Pancreas (tissue), 10 donors: ENCODE measurements around the gene PSTPIP1. TPM values are rescaled to one million over a fixed set of nuclear protein-coding genes. Genes with fewer than 3 reads are reported as not detected.
A peak's percentile ranks its signal among the peaks of the same experiment; 100 is the strongest.

Source experiments
- ATAC-seq, 4 donors: fragments of 200-7000 bp; cut with Tn5 transposase; one replicate each; pipeline versions ENCODE4 v1.8.0 to v1.9.1; 2020; ENCODE audit warnings: mild to moderate bottlenecking in 4 of 4, moderate library complexity in 4 of 4
- DNase-seq, 6 donors: peaks; one replicate each; pipeline ENCODE4 v3.0.0-alpha.2; 2020
- FAIRE-seq: peaks from 2 replicates; lab custom pipeline; 2012; peaks lifted over from hg19 to GRCh38; lab: Jason Lieb, UNC
- H3K27ac ChIP-seq, 4 donors: fragments of 200-600 bp; sonication (generic); 1 replicate in 3 of 4; 2 replicates in 1 of 4; pipeline versions ENCODE4 v1.5.0 to v1.8.0; 2020
- H3K27me3 ChIP-seq, 4 donors: fragments of 200-600 bp; one replicate each; pipeline ENCODE4 v1.8.0; 2021
- H3K36me3 ChIP-seq, 3 donors: fragments of 200-600 bp; sonication (generic) in 1 of 3; one replicate each; pipeline versions ENCODE4 v1.5.0 to v1.8.0; 2020 to 2021
- H3K4me1 ChIP-seq, 3 donors: fragments of 200-600 bp; one replicate each; pipeline ENCODE4 v1.8.0; 2021
- H3K4me3 ChIP-seq, 4 donors: fragments of 200-600 bp; sonication (generic) in 2 of 4; one replicate each; pipeline versions ENCODE4 v1.5.0 to v1.8.0; 2020 to 2021
- H3K9me3 ChIP-seq, 4 donors: fragments of 200-600 bp; one replicate each; pipeline ENCODE4 v1.8.0; 2021
- CTCF ChIP-seq, 4 donors: fragments of 200-600 bp; sonication (generic) in 3 of 4; IDR thresholded peaks; one replicate each; pipeline versions ENCODE4 v1.5.0 to v1.8.0; 2021; ENCODE audit warnings: antibody characterized with exemption in 4 of 4
- WGBS, 2 donors: extraction: QIAGEN DNeasy Blood & Tissue Kit; methylation state at CpG; one replicate each; pipeline ENCODE4 v1.1.7; 2013; 5-methylcytosine and 5-hydroxymethylcytosine counted together
- intact Hi-C, 3 donors: fragments of 100-400 bp; cut with DNase I; formaldehyde crosslinking; loops; one replicate each; pipeline versions ENCODE4 v1.11.1 to v1.14.2; 2022
- polyA plus RNA-seq, 2 donors: library from polyadenylated mRNA; stranded (reverse); fragments of 200-250 nt; gene quantifications; one replicate each; pipeline ENCODE4 v1.2.3, GENCODE V29; 2013
- total RNA-seq, 6 donors: library from RNA; stranded (reverse); fragmentation: NEBNext Ultra II Directional in 4 of 6; extraction: Animal tissue kit (Norgen Biotek cat#: 25700) in 4 of 6; gene quantifications; one replicate each; pipeline versions ENCODE4 v1.2.1 to v1.2.4, GENCODE V29; 2021 to 2023
- donor health status: healthy with polysubstance abuse.
- donor health status: DM: no; HTN: no; CAD: no; lungs with moderate emphysema.
- donor health status: DM: no; HTN: no; CAD: no.
- donor health status: control.
- donor health status: control.
- donor health status: Bipolar disorder and iron deficiency.
- donor health status: DM: yes; HTN: yes; CAD: no.
- donor health status: DM: no; HTN: no; CAD: no.
- donor health status: DM: no; HTN: no; CAD: no.
- donor health status: DM: yes; HTN: yes; CAD: no.

The PSTPIP1 gene
- total and polyA plus RNA-seq, 8 donors = 0.83 to 6.2 (median 3.6) TPM; not detected in 1

GRCh38 chr15:77012117-77012712, 17.3 kb downstream of the PSTPIP1 start:
- no peak for FAIRE-seq
- DNase-seq = no peak
- no peaks in the 10 kb centered on the region for H3K36me3 ChIP-seq
- no peak overlapping the region for H3K27ac ChIP-seq
- TF ChIP-seq CTCF (IDR thresholded peaks at IDR 0.05) = no peak
- ATAC-seq = no peak
- no peaks in the 10 kb centered on the region for H3K27me3 ChIP-seq
- no peaks in the 10 kb centered on the region for H3K9me3 ChIP-seq
- no peaks in the 10 kb centered on the region for H3K4me1 ChIP-seq
- intact Hi-C loops = loop anchor here in 1 of 3 donors (10.0 kb wide), 1 partner anchor 543 kb away; no protein-coding TSS in a partner anchor
- WGBS, 2 donors = 91 to 94% methylated on average over 3 of the region's 3 CpGs
- H3K4me3 ChIP-seq = no peak overlapping the region

GRCh38 chr15:77012868-77013267, 17.9 kb downstream of the PSTPIP1 start:
- no peak overlapping the region for H3K27ac ChIP-seq
- no peaks in the 10 kb centered on the region for H3K27me3 ChIP-seq
- H3K9me3 ChIP-seq = no peaks in the 10 kb centered on the region
- 68% methylated on average over 4 of the region's 4 CpGs for WGBS, 2 donors
- DNase-seq (peak in 1 of 6 donors; percentile 30), ATAC-seq (peak in 1 of 4 donors; percentile 24), FAIRE-seq (no peak)
- no peak for TF ChIP-seq CTCF (IDR thresholded peaks at IDR 0.05)
- H3K36me3 ChIP-seq = no peaks in the 10 kb centered on the region
- intact Hi-C loops = loop anchor here in 1 of 3 donors (10.0 kb wide), 1 partner anchor 542 kb away; no protein-coding TSS in a partner anchor
- no peak overlapping the region for H3K4me3 ChIP-seq
- H3K4me1 ChIP-seq = no peaks in the 10 kb centered on the region

GRCh38 chr15:77013776-77014131, 18.8 kb downstream of the PSTPIP1 start:
- peak in 1 of 6 donors; percentile 39 for DNase-seq
- no peak for TF ChIP-seq CTCF (IDR thresholded peaks at IDR 0.05)
- no peak for FAIRE-seq
- no peak overlapping the region for H3K27ac ChIP-seq
- H3K4me3 ChIP-seq = no peak overlapping the region
- intact Hi-C loops = loop anchor here in 1 of 3 donors (10.0 kb wide), 1 partner anchor 541 kb away; no protein-coding TSS in a partner anchor
- 75 to 80% methylated on average over 6 of the region's 6 CpGs for WGBS, 2 donors
- no peaks in the 10 kb centered on the region for H3K4me1 ChIP-seq
- ATAC-seq = peak in 3 of 4 donors; percentile 32 to 42 (median 37)
- H3K36me3 ChIP-seq = no peaks in the 10 kb centered on the region
- H3K9me3 ChIP-seq = no peaks in the 10 kb centered on the region
- no peaks in the 10 kb centered on the region for H3K27me3 ChIP-seq

- no peak for TF ChIP-seq CTCF (IDR thresholded peaks at IDR 0.05)
- FAIRE-seq = no peak
- ATAC-seq = peak in 3 of 4 donors; percentile 17 to 72 (median 25)
Measured at GRCh38 chr15:77014132-77015081, 19.5 kb downstream of the PSTPIP1 start.

More at GRCh38 chr15:77014132-77015081, 19.5 kb downstream of the PSTPIP1 start:
- Histone ChIP-seq H3K27me3 (no peaks in the 10 kb centered on the region), H3K4me1 (no peaks in the 10 kb centered on the region), H3K9me3 (no peaks in the 10 kb centered on the region), H3K4me3 (no peak overlapping the region), H3K36me3 (no peaks in the 10 kb centered on the region), H3K27ac (no peak overlapping the region)
- WGBS, 2 donors = 82 to 84% methylated on average over 23 of the region's 23 CpGs
- peak in 1 of 6 donors; percentile 10 for DNase-seq
- intact Hi-C loops = loop anchor here in 1 of 3 donors (10.0 kb wide), 1 partner anchor 540 kb away; no protein-coding TSS in a partner anchor
